Endothelial cell of umbilical vein (primary cell): ENCODE data around the gene RASGRF1. TPM values are rescaled to one million over a fixed set of nuclear protein-coding genes. Genes with fewer than 3 reads are reported as not detected.

Source experiments
- BruUV-seq: library from RNA; stranded (reverse); fragments of 400-500 nt; replicated peaks from 2 replicates; lab custom pipeline; 2021; lab: Mats Ljungman, UMichigan
- CTCF ChIA-PET: fragments of 300-600, 350-600 bp; sonication (Branson Sonifier 250); formaldehyde crosslinking; loops from one replicate; lab custom pipeline; 2021; ENCODE audit warnings: antibody characterized with exemption, inconsistent platforms; lab: Charles Lee
- POLR2A ChIA-PET: fragments of 300-600, 350-600 bp; sonication (Branson Sonifier 250); formaldehyde crosslinking; loops from one replicate; lab custom pipeline; 2021; ENCODE audit warnings: antibody characterized with exemption, inconsistent platforms; lab: Charles Lee
- DNase-seq: peaks from one replicate; pipeline ENCODE4 v3.0.0-alpha.2; 2011; ENCODE audit warnings: low read depth, low spot score
- FAIRE-seq: peaks from 2 replicates; lab custom pipeline; 2011; peaks lifted over from hg19 to GRCh38; lab: Jason Lieb, UNC
- H2AFZ ChIP-seq: 2 replicates; pipeline ENCODE4 v1.6.0; 2012; ENCODE audit warnings: low read depth, low read length, control low read depth, inconsistent platforms
- H3K27ac ChIP-seq: 2 replicates; pipeline ENCODE4 v1.5.1; 2011; ENCODE audit warnings: low read depth, mild to moderate bottlenecking, control low read depth, low read length, moderate library complexity; ENCODE audit not compliant: insufficient read depth
- H3K27me3 ChIP-seq, 2 experiments: 2 replicates each; pipeline versions ENCODE4 v1.6.0 to v1.6.1; 2011; ENCODE audit warnings: low read length in 2 of 2, mixed read lengths in 1 of 2; ENCODE audit not compliant: control insufficient read depth in 2 of 2, insufficient read depth in 2 of 2
- H3K36me3 ChIP-seq, 2 experiments: 2 replicates in 1 of 2; 3 replicates in 1 of 2; pipeline ENCODE4 v1.5.1; 2011; ENCODE audit warnings: low read length in 2 of 2, mild to moderate bottlenecking in 1 of 2, moderate library complexity in 1 of 2; ENCODE audit not compliant: control insufficient read depth in 2 of 2, insufficient read depth in 2 of 2; ENCODE audit errors: extremely low read depth in 1 of 2
- H3K4me1 ChIP-seq: 3 replicates; pipeline ENCODE4 v1.5.1; 2011; ENCODE audit warnings: mild to moderate bottlenecking, low read length; ENCODE audit not compliant: control insufficient read depth, insufficient read depth; ENCODE audit errors: extremely low read depth
- H3K4me2 ChIP-seq: 2 replicates; pipeline ENCODE4 v1.6.1; 2011; ENCODE audit warnings: low read length, control low read depth, mixed read lengths; ENCODE audit not compliant: insufficient read depth
- H3K4me3 ChIP-seq, 3 experiments: fragments of 200-600 bp in 1 of 3; sonication (generic), shearing (Covaris generic) in 1 of 3; replicated peaks in 1 of 3; 2 replicates each; pipeline ENCODE4 v1.5.1; 2011 to 2016; ENCODE audit warnings: control low read depth in 3 of 3, low read length in 3 of 3, mild to moderate bottlenecking in 2 of 3, inconsistent platforms in 1 of 3, low read depth in 1 of 3, moderate library complexity in 1 of 3; ENCODE audit not compliant: insufficient read depth in 1 of 3
- H3K79me2 ChIP-seq: 2 replicates; pipeline ENCODE4 v1.6.0; 2012; ENCODE audit warnings: low read length, inconsistent platforms; ENCODE audit not compliant: control insufficient read depth, insufficient read depth
- H3K9ac ChIP-seq: replicated peaks from 2 replicates; pipeline ENCODE3; 2011; ENCODE audit warnings: low read length, control low read depth; ENCODE audit not compliant: insufficient read depth; ENCODE audit errors: extremely low read depth
- H3K9me1 ChIP-seq: replicated peaks from 3 replicates; pipeline ENCODE4 v1.6.0; 2011; ENCODE audit warnings: mild to moderate bottlenecking, low read length; ENCODE audit not compliant: control insufficient read depth, insufficient read depth; ENCODE audit errors: extremely low read depth
- H3K9me3 ChIP-seq: replicated peaks from 2 replicates; pipeline ENCODE4 v1.5.1; 2012; ENCODE audit warnings: low read length, inconsistent platforms; ENCODE audit not compliant: control insufficient read depth, insufficient read depth
- H4K20me1 ChIP-seq: replicated peaks from 2 replicates; pipeline ENCODE3; 2011; ENCODE audit warnings: mild to moderate bottlenecking, low read length; ENCODE audit not compliant: control insufficient read depth, insufficient read depth; ENCODE audit errors: extremely low read depth
- CTCF ChIP-seq, 2 donors: IDR thresholded peaks; 1 replicate in 1 of 2; 2 replicates in 1 of 2; pipeline ENCODE4 v1.5.1; 2011; ENCODE audit warnings: low read length in 2 of 2, mild to moderate bottlenecking in 2 of 2, moderate library complexity in 2 of 2, control low read depth in 1 of 2, inconsistent platforms in 1 of 2, low read depth in 1 of 2; ENCODE audit not compliant: insufficient read depth in 1 of 2; ENCODE audit errors: extremely low read depth in 1 of 2
- EZH2 ChIP-seq: IDR thresholded peaks from 2 replicates; pipeline ENCODE4 v1.6.1; 2012; ENCODE audit warnings: borderline replicate concordance, low read depth, mild to moderate bottlenecking, moderate library complexity, low read length, inconsistent platforms; ENCODE audit not compliant: severe bottlenecking
- FOS ChIP-seq: IDR thresholded peaks from 2 replicates; pipeline ENCODE4 v1.6.1; 2011; ENCODE audit warnings: mild to moderate bottlenecking, low read length, moderate library complexity, borderline replicate concordance; ENCODE audit not compliant: insufficient read depth
- GATA2 ChIP-seq: IDR thresholded peaks from 2 replicates; pipeline ENCODE4 v1.7.0; 2011; ENCODE audit warnings: low read depth, mild to moderate bottlenecking, moderate library complexity, mixed read lengths, low read length; ENCODE audit not compliant: insufficient read length, insufficient read depth
- JUN ChIP-seq: IDR thresholded peaks from 2 replicates; pipeline ENCODE4 v1.6.1; 2011; ENCODE audit warnings: borderline replicate concordance, low read depth; ENCODE audit not compliant: insufficient read length, insufficient read depth
- MAX ChIP-seq: IDR thresholded peaks from 2 replicates; pipeline ENCODE4 v1.6.1; 2011; ENCODE audit not compliant: insufficient read depth, insufficient read length
- MYC ChIP-seq: IDR thresholded peaks from one replicate; pipeline ENCODE4 v1.6.1; 2011; ENCODE audit warnings: mild to moderate bottlenecking, low read depth, low read length
- POLR2A ChIP-seq: IDR thresholded peaks from 2 replicates; pipeline ENCODE4 v1.6.1; 2012; ENCODE audit warnings: low read depth, mild to moderate bottlenecking, control low read depth, low read length
- POLR2AphosphoS5 ChIP-seq: IDR thresholded peaks from 2 replicates; pipeline ENCODE4 v1.6.1; 2012; ENCODE audit warnings: low read depth, mild to moderate bottlenecking, control low read depth, low read length, moderate library complexity; ENCODE audit not compliant: insufficient read depth
- dilution Hi-C: fragments of 300-500 bp; cut with MboI; formaldehyde crosslinking; loops from one replicate; pipeline ENCODE4 v1.15.0; 2019; ENCODE audit warnings: low sequenced_read_pairs; ENCODE audit not compliant: extremely low pct_ligation_motif_present
- intact Hi-C: fragments of 100-400 bp; cut with micrococcal nuclease; formaldehyde crosslinking; loops from one replicate; pipeline ENCODE4 v1.10.0; 2022
- polyA plus RNA-seq, 4 experiments: library from polyadenylated mRNA; depleted of rRNA in 3 of 4; stranded (reverse) in 3 of 4; unstranded in 1 of 4; fragments of >200 nt; gene quantifications; 2 replicates each; pipeline versions ENCODE4 v1.2.1 to v1.2.3, GENCODE V29; 2011 to 2012; ENCODE audit warnings: missing spikeins in 1 of 4
- total RNA-seq: library from RNA; stranded (reverse); gene quantifications from 2 replicates; pipeline ENCODE4 v1.2.3, GENCODE V29; 2021

RASGRF1 gene
- total and polyA plus RNA-seq, 2 donors (not counting 3 experiments of a cell fraction or from before 2014, with no cell fraction given) = 0.04 TPM; not detected in 1

GRCh38 chr15:78946493-78946892, 144.1 kb downstream of the RASGRF1 start:
- Histone ChIP-seq H3K36me3 (no peaks in the 10 kb centered on the region), H3K9me1 (no peaks in the 10 kb centered on the region), H3K27ac (no peak overlapping the region), H3K4me1 (peaks cover 9% of the 10 kb centered on the region), H2AFZ (no peak overlapping the region), H4K20me1 (no peaks in the 10 kb centered on the region), H3K4me2 (no peak overlapping the region), H3K9me3 (no peaks in the 10 kb centered on the region), H3K27me3 (peaks cover 11 to 13% of the 10 kb centered on the region in 2 experiments), H3K4me3 (no peak overlapping the region), H3K79me2 (no peaks in the 10 kb centered on the region), H3K9ac (no peak overlapping the region)
- BruUV-seq = no TSS peak
- intact Hi-C loops (no loop called here), dilution Hi-C loops (no loop called here)
- ChIA-PET POLR2A (no interaction called here), CTCF (interaction anchor here (1.0 to 1.3 kb wide), 3 partner anchors 11 to 61 kb away, joined by 3 to 5 read pairs (median 4); no protein-coding TSS in a partner anchor)
- DNase-seq (no peak), FAIRE-seq (no peak)
- no peak for TF ChIP-seq MYC
- TF ChIP-seq MAX = no peak
- TF ChIP-seq JUN = no peak
- no peak for TF ChIP-seq EZH2
- TF ChIP-seq FOS = no peak
- TF ChIP-seq POLR2AphosphoS5 = no peak
- TF ChIP-seq CTCF (IDR thresholded peaks at IDR 0.05; ENCODE audit: extremely low read depth in 1 of 2, insufficient read depth in 1 of 2, low read depth in 1 of 2, low read length in 2 of 2) = no peak
- TF ChIP-seq POLR2A = no peak
- TF ChIP-seq GATA2 = no peak
